Activated B cell treated with CpG ODN at 0.5 μM for 24 hours (primary cell): ENCODE results near the gene PPIL1. TPM values are rescaled to one million over a fixed set of nuclear protein-coding genes. Genes with fewer than 3 reads are reported as not detected.

Source experiments
- ATAC-seq: fragments of 200-7000 bp; cut with Tn5 transposase; one replicate; pipeline ENCODE4 v1.10.0; 2021; ENCODE audit warnings: low read depth, mild to moderate bottlenecking, moderate library complexity
- CTCF ChIA-PET: fragments of 350-600 bp; sonication (Branson Sonifier 250); formaldehyde crosslinking; loops from one replicate; lab custom pipeline; 2021; ENCODE audit warnings: antibody characterized with exemption; lab: Charles Lee
- POLR2A ChIA-PET: fragments of 350-600 bp; sonication (Branson Sonifier 250); formaldehyde crosslinking; loops from one replicate; lab custom pipeline; 2021; ENCODE audit warnings: antibody characterized with exemption; lab: Charles Lee
- DNase-seq: peaks from one replicate; pipeline ENCODE4 v3.0.0; 2022
- H3K27ac Mint-ChIP-seq: one replicate; pipeline ENCODE4 v1.8.0; 2020; ENCODE audit warnings: mixed read lengths
- H3K27me3 Mint-ChIP-seq: one replicate; pipeline ENCODE4 v1.8.0; 2021; ENCODE audit warnings: mixed read lengths
- H3K36me3 Mint-ChIP-seq: one replicate; pipeline ENCODE4 v1.8.0; 2021; ENCODE audit warnings: low read depth, mixed read lengths
- H3K4me1 Mint-ChIP-seq: one replicate; pipeline ENCODE4 v1.8.0; 2021; ENCODE audit warnings: mixed read lengths
- H3K4me3 Mint-ChIP-seq: one replicate; pipeline ENCODE4 v1.8.0; 2020; ENCODE audit warnings: mild to moderate bottlenecking, mixed read lengths
- H3K9me3 Mint-ChIP-seq: one replicate; pipeline ENCODE4 v1.8.0; 2020; ENCODE audit warnings: mixed read lengths
- intact Hi-C: fragments of 100-400 bp; cut with micrococcal nuclease; formaldehyde crosslinking; loops from one replicate; pipeline ENCODE4 v1.15.1; 2024
- total RNA-seq: library from RNA; stranded (reverse); gene quantifications from 2 replicates; pipeline ENCODE4 v1.2.3, GENCODE V29; 2022
- TF ChIP-seq, protein P1 (sequence below): fragments of 200-600 bp; IDR thresholded peaks from one replicate; pipeline ENCODE4 v1.8.0; 2022; ENCODE audit warnings: antibody characterized with exemption, mild to moderate bottlenecking

PPIL1 gene
- total RNA-seq, 1 donor from 2014 or later: 23.4 TPM

GRCh38 chr6:36832313-36832712, 42.3 kb downstream of the PPIL1 start:
- ATAC-seq (no peak), DNase-seq (no peak)
- TF ChIP-seq, protein P1, sequence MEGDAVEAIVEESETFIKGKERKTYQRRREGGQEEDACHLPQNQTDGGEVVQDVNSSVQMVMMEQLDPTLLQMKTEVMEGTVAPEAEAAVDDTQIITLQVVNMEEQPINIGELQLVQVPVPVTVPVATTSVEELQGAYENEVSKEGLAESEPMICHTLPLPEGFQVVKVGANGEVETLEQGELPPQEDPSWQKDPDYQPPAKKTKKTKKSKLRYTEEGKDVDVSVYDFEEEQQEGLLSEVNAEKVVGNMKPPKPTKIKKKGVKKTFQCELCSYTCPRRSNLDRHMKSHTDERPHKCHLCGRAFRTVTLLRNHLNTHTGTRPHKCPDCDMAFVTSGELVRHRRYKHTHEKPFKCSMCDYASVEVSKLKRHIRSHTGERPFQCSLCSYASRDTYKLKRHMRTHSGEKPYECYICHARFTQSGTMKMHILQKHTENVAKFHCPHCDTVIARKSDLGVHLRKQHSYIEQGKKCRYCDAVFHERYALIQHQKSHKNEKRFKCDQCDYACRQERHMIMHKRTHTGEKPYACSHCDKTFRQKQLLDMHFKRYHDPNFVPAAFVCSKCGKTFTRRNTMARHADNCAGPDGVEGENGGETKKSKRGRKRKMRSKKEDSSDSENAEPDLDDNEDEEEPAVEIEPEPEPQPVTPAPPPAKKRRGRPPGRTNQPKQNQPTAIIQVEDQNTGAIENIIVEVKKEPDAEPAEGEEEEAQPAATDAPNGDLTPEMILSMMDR: no peak
- Mint-ChIP-seq H3K36me3 (no peaks in the 10 kb centered on the region), H3K4me3 (no peak overlapping the region), H3K27ac (no peak overlapping the region), H3K9me3 (no peaks in the 10 kb centered on the region), H3K27me3 (peaks cover 14% of the 10 kb centered on the region), H3K4me1 (peaks cover 3% of the 10 kb centered on the region)
- intact Hi-C loops: no loop called here
- CTCF ChIA-PET: no interaction called here
- POLR2A ChIA-PET: no interaction called here

DNA sequence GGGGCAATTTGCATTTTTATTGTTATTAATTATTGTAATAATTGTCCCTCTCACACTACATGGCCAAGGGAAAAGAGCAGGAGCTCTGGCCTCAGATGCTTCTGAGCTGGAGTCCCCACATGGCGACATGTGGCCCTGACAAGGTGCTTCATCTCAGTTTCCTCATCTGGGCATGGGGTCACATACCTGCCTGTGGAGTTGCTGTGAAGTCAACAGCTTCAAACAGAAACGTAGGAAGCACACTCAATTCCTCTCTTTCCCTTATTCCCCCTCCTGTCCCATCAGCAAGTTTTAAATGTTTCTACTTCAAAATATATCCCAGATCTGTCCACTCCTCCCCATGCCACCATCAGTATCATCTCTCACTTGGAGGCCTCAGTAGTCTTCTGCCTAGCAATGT, 44.0 kb downstream of the PPIL1 start:
- Mint-ChIP-seq H3K4me3 (no peak overlapping the region), H3K4me1 (peaks cover 7% of the 10 kb centered on the region), H3K9me3 (no peaks in the 10 kb centered on the region), H3K27me3 (peaks cover 26% of the 10 kb centered on the region), H3K27ac (no peak overlapping the region), H3K36me3 (no peaks in the 10 kb centered on the region)
- ChIA-PET POLR2A (no interaction called here), CTCF (no interaction called here)
- intact Hi-C loops: no loop called here
- TF ChIP-seq, protein P1: no peak
- no peak for ATAC-seq
- DNase-seq: no peak

GRCh38 chr6:36829919-36830544, 44.6 kb downstream of the PPIL1 start:
- POLR2A ChIA-PET: interaction anchor here (0.7 kb wide), 1 partner anchor 74 kb away, joined by 8 read pairs; no protein-coding TSS in a partner anchor
- CTCF ChIA-PET: no interaction called here

GRCh38 chr6:36827261-36828079, 47.1 kb downstream of the PPIL1 start:
- no peaks in the 10 kb centered on the region for H3K9me3 Mint-ChIP-seq
- POLR2A ChIA-PET: no interaction called here
- H3K4me3 Mint-ChIP-seq: no peak overlapping the region
- peaks cover 28% of the 10 kb centered on the region for H3K27me3 Mint-ChIP-seq
- no peaks in the 10 kb centered on the region for H3K36me3 Mint-ChIP-seq
- TF ChIP-seq, protein P1: no peak
- CTCF ChIA-PET: no interaction called here
- no peak for DNase-seq
- ATAC-seq: no peak
- intact Hi-C loops: no loop called here
- H3K4me1 Mint-ChIP-seq: peaks cover 7% of the 10 kb centered on the region
- no peak overlapping the region for H3K27ac Mint-ChIP-seq

More at GRCh38 chr6:36829919-36830544, 44.6 kb downstream of the PPIL1 start:
- TF ChIP-seq, protein P1: no peak
- no peak for DNase-seq
- no peak overlapping the region for H3K4me3 Mint-ChIP-seq
- no peaks in the 10 kb centered on the region for H3K9me3 Mint-ChIP-seq
- no peaks in the 10 kb centered on the region for H3K36me3 Mint-ChIP-seq
- peaks cover 29% of the 10 kb centered on the region for H3K27me3 Mint-ChIP-seq
- intact Hi-C loops: no loop called here
- no peak for ATAC-seq
- peaks cover 7% of the 10 kb centered on the region for H3K4me1 Mint-ChIP-seq
- H3K27ac Mint-ChIP-seq: no peak overlapping the region

DNA sequence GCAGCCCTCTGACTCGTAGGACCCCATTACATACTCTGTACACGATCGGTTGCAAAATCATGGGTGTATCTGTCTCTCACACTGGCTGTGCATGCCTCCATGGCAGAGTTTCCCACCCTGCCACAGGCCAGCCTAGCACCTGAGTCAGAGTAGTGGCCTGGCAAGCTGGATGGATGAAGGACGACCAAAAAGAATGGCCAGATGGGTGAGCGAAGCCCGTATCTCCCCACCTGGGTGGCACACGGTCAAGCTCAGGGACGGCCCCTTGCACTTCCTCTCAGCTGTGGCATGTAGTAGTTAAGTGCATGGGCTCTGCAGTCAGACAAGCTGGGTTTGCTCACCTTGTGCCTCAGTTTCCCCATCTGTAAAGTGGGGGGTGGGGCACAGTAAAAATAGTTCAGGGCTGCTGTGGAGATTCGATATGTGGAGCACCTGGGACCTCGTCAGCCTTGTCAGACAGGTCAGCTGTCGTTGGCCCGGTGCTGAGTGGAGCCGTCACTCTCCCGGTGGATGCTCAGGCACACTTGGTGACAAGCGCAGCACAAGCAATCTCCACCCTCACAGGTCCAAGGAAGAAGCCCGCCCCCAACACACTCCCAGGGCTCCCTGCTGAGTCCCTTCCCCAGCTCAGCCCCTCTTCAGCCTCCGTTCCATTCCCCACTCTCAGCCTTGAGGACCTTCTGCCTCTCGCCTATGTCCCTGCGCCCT, 47.9 kb downstream of the PPIL1 start:
- Mint-ChIP-seq H3K4me1 (peaks cover 7% of the 10 kb centered on the region), H3K27me3 (peaks cover 28% of the 10 kb centered on the region), H3K27ac (no peak overlapping the region), H3K4me3 (no peak overlapping the region), H3K9me3 (no peaks in the 10 kb centered on the region), H3K36me3 (no peaks in the 10 kb centered on the region)
- no peak for DNase-seq
- intact Hi-C loops: no loop called here
- ATAC-seq: no peak
- CTCF ChIA-PET: no interaction called here
- POLR2A ChIA-PET: no interaction called here
- TF ChIP-seq, protein P1: no peak
